Measurements from ENCODE around the gene WNK2. TPM values are rescaled to one million over a fixed set of nuclear protein-coding genes. Genes with fewer than 3 reads are reported as not detected.

WNK2 gene
- total RNA-seq, 1 donor from 2014 or later: 6.2 TPM

- Histone ChIP-seq H3K4me1 (peaks cover 23% of the 10 kb centered on the region), H3F3A (ENCODE audit: low read depth) (no peaks in the 10 kb centered on the region), H3K4me2 (no peak overlapping the region), H4K20me1 (ENCODE audit: low read depth) (peaks cover 59% of the 10 kb centered on the region), H3K27ac (no peak overlapping the region), H3K9me3 (ENCODE audit: low read depth) (no peaks in the 10 kb centered on the region), H3K9ac (no peak overlapping the region), H3K79me2 (ENCODE audit: low read depth) (peaks cover 11% of the 10 kb centered on the region), H3K4me3 (no peak overlapping the region), H3K27me3 (no peaks in the 10 kb centered on the region), H2AFZ (replicated peaks) (no peak overlapping the region), H3K36me3 (no peaks in the 10 kb centered on the region)
- peaks cover 65% of the 10 kb centered on the region for H3K4me1 Mint-ChIP-seq
- H3K4me3 Mint-ChIP-seq: no peak overlapping the region
- no peak for TF ChIP-seq CTCF (IDR thresholded peaks at IDR 0.05)
- TF ChIP-seq EZH2phosphoT487 (IDR thresholded peaks at IDR 0.05): no peak
- no peaks in the 10 kb centered on the region for H3K9me3 Mint-ChIP-seq
- H3K27ac Mint-ChIP-seq: peak overlapping the region; percentile 88
- DNase-seq (ENCODE audit: low spot score): no peak
- H3K27me3 Mint-ChIP-seq (ENCODE audit: insufficient read depth, low read depth): peaks cover 5% of the 10 kb centered on the region
- peaks cover 3% of the 10 kb centered on the region for H3K36me3 Mint-ChIP-seq
Observed at GRCh38 chr9:93200989-93201334, 17.0 kb downstream of the WNK2 start.

- Histone ChIP-seq H3K4me3 (no peak overlapping the region), H3K9me3 (ENCODE audit: low read depth) (no peaks in the 10 kb centered on the region), H3K27ac (no peak overlapping the region), H3K27me3 (no peaks in the 10 kb centered on the region), H3K4me2 (peak overlapping the region; percentile 27), H3K79me2 (ENCODE audit: low read depth) (peaks cover 5% of the 10 kb centered on the region), H3K36me3 (no peaks in the 10 kb centered on the region), H3K4me1 (peaks cover 27% of the 10 kb centered on the region), H4K20me1 (ENCODE audit: low read depth) (peaks cover 55% of the 10 kb centered on the region), H2AFZ (replicated peaks) (no peak overlapping the region), H3K9ac (no peak overlapping the region), H3F3A (ENCODE audit: low read depth) (peaks cover 7% of the 10 kb centered on the region)
- Mint-ChIP-seq H3K27me3 (ENCODE audit: insufficient read depth, low read depth) (peaks cover 7% of the 10 kb centered on the region), H3K36me3 (peaks cover 2% of the 10 kb centered on the region), H3K4me3 (peak overlapping the region; percentile 72), H3K9me3 (no peaks in the 10 kb centered on the region), H3K27ac (peak overlapping the region; percentile 93), H3K4me1 (peaks cover 76% of the 10 kb centered on the region)
- TF ChIP-seq EZH2phosphoT487 (IDR thresholded peaks at IDR 0.05) (no peak), EZH2 (IDR thresholded peaks at IDR 0.05) (no peak), CTCF (IDR thresholded peaks at IDR 0.05) (no peak)
- DNase-seq (ENCODE audit: low spot score): no peak
Observed at GRCh38 chr9:93203026-93203717, 19.2 kb downstream of the WNK2 start.

- Histone ChIP-seq H3K4me2 (no peak overlapping the region), H3F3A (ENCODE audit: low read depth) (peaks cover 14% of the 10 kb centered on the region), H3K9ac (no peak overlapping the region), H4K20me1 (ENCODE audit: low read depth) (peaks cover 53% of the 10 kb centered on the region), H3K27me3 (no peaks in the 10 kb centered on the region), H3K4me1 (peaks cover 27% of the 10 kb centered on the region), H3K4me3 (no peak overlapping the region), H3K9me3 (ENCODE audit: low read depth) (no peaks in the 10 kb centered on the region), H3K79me2 (ENCODE audit: low read depth) (peaks cover 5% of the 10 kb centered on the region), H2AFZ (replicated peaks) (no peak overlapping the region), H3K36me3 (no peaks in the 10 kb centered on the region), H3K27ac (no peak overlapping the region)
- Mint-ChIP-seq H3K36me3 (peaks cover 2% of the 10 kb centered on the region), H3K4me1 (peaks cover 83% of the 10 kb centered on the region), H3K4me3 (peak overlapping the region; percentile 72), H3K27ac (peak overlapping the region; percentile 93), H3K9me3 (no peaks in the 10 kb centered on the region), H3K27me3 (ENCODE audit: insufficient read depth, low read depth) (peaks cover 7% of the 10 kb centered on the region)
- TF ChIP-seq EZH2 (IDR thresholded peaks at IDR 0.05) (no peak), CTCF (IDR thresholded peaks at IDR 0.05) (no peak), EZH2phosphoT487 (IDR thresholded peaks at IDR 0.05) (no peak)
- DNase-seq (ENCODE audit: low spot score): no peak
Observed at GRCh38 chr9:93203718-93204469, 20.0 kb downstream of the WNK2 start.

All from neural progenitor cell (in vitro differentiated cells).